ENCODE data around the gene SLC27A1. TPM values are rescaled to one million over a fixed set of nuclear protein-coding genes. Genes with fewer than 3 reads are reported as not detected.
"Not testable (repeated sequence)": the region's sequence is repeated elsewhere in the genome, so short reads cannot be mapped to it uniquely, and the experiment has no call there.

SLC27A1 gene
- total RNA-seq, 1 donor from 2014 or later: 2.0 TPM

GRCh38 chr19:17467471-17468301, 2.6 kb upstream of the SLC27A1 start:
- no peaks in the 10 kb centered on the region for H3K9me3 Mint-ChIP-seq
- H3K4me3 Mint-ChIP-seq: no peak overlapping the region
- H3K4me1 Mint-ChIP-seq (ENCODE audit: low read depth): peaks cover 23% of the 10 kb centered on the region
- intact Hi-C loops (cut with micrococcal nuclease): no loop called here
- no peak overlapping the region for H3K27ac Mint-ChIP-seq
- H3K36me3 Mint-ChIP-seq (ENCODE audit: low read depth): no peaks in the 10 kb centered on the region
- peaks cover 26% of the 10 kb centered on the region for H3K27me3 Mint-ChIP-seq (ENCODE audit: insufficient read depth)
- no peak for DNase-seq (ENCODE audit: low spot score)

- no peaks in the 10 kb centered on the region for H3K9me3 Mint-ChIP-seq
- DNase-seq (ENCODE audit: low spot score): no peak
- no peak overlapping the region for H3K27ac Mint-ChIP-seq
- no peaks in the 10 kb centered on the region for H3K36me3 Mint-ChIP-seq (ENCODE audit: low read depth)
- H3K27me3 Mint-ChIP-seq (ENCODE audit: insufficient read depth): peaks cover 28% of the 10 kb centered on the region
- H3K4me3 Mint-ChIP-seq: peak overlapping the region; percentile 89
- H3K4me1 Mint-ChIP-seq (ENCODE audit: low read depth): peaks cover 30% of the 10 kb centered on the region
- intact Hi-C loops (cut with micrococcal nuclease): loop anchor here (1.0 kb wide), 3 partner anchors 15 to 65 kb away; no protein-coding TSS in a partner anchor
Observed at GRCh38 chr19:17468302-17469091, 1.8 kb upstream of the SLC27A1 start.

GRCh38 chr19:17469092-17469480, 1.2 kb upstream of the SLC27A1 start:
- H3K4me1 Mint-ChIP-seq (ENCODE audit: low read depth): peaks cover 30% of the 10 kb centered on the region
- peaks cover 28% of the 10 kb centered on the region for H3K27me3 Mint-ChIP-seq (ENCODE audit: insufficient read depth)
- intact Hi-C loops (cut with micrococcal nuclease): loop anchor here (1.0 kb wide), 3 partner anchors 16 to 66 kb away; no protein-coding TSS in a partner anchor
- peak overlapping the region; percentile 63 for H3K27ac Mint-ChIP-seq
- DNase-seq (ENCODE audit: low spot score): no peak
- no peaks in the 10 kb centered on the region for H3K36me3 Mint-ChIP-seq (ENCODE audit: low read depth)
- H3K9me3 Mint-ChIP-seq: no peaks in the 10 kb centered on the region
- peak overlapping the region; percentile 89 for H3K4me3 Mint-ChIP-seq

- Mint-ChIP-seq H3K4me1 (ENCODE audit: low read depth) (peaks cover 30% of the 10 kb centered on the region), H3K4me3 (peak overlapping the region; percentile 89), H3K36me3 (ENCODE audit: low read depth) (no peaks in the 10 kb centered on the region), H3K27me3 (ENCODE audit: insufficient read depth) (peaks cover 28% of the 10 kb centered on the region), H3K27ac (peak overlapping the region; percentile 78), H3K9me3 (no peaks in the 10 kb centered on the region)
- intact Hi-C loops (cut with micrococcal nuclease): loop anchor here (1.0 to 5.0 kb wide), 8 partner anchors 16 to 132 kb away; partner anchors contain the start of genes COLGALT1, GTPBP3, MVB12A and PGLS
- DNase-seq (ENCODE audit: low spot score): peak; percentile 74
Observed at GRCh38 chr19:17469481-17470067, 750 bp upstream of the SLC27A1 start.

GRCh38 chr19:17471410-17472125, 1.2 kb downstream of the SLC27A1 start:
- intact Hi-C loops (cut with micrococcal nuclease): loop anchor here (5.0 kb wide), 1 partner anchor 86 kb away; the partner anchor contains the start of gene COLGALT1
- no peaks in the 10 kb centered on the region for H3K36me3 Mint-ChIP-seq (ENCODE audit: low read depth)
- peaks cover 25% of the 10 kb centered on the region for H3K4me1 Mint-ChIP-seq (ENCODE audit: low read depth)
- no peak for DNase-seq (ENCODE audit: low spot score)
- H3K9me3 Mint-ChIP-seq: no peaks in the 10 kb centered on the region
- H3K27me3 Mint-ChIP-seq (ENCODE audit: insufficient read depth): peaks cover 23% of the 10 kb centered on the region
- H3K27ac Mint-ChIP-seq: no peak overlapping the region
- peak overlapping the region; percentile 89 for H3K4me3 Mint-ChIP-seq

GRCh38 chr19:17473041-17473440, 2.7 kb downstream of the SLC27A1 start:
- no peak for DNase-seq (ENCODE audit: low spot score)
- Mint-ChIP-seq H3K4me1 (ENCODE audit: low read depth) (peaks cover 19% of the 10 kb centered on the region), H3K36me3 (ENCODE audit: low read depth) (no peaks in the 10 kb centered on the region), H3K27ac (no peak overlapping the region), H3K4me3 (peak overlapping the region; percentile 7), H3K9me3 (no peaks in the 10 kb centered on the region), H3K27me3 (ENCODE audit: insufficient read depth) (peaks cover 17% of the 10 kb centered on the region)
- intact Hi-C loops (cut with micrococcal nuclease): loop anchor here (5.0 kb wide), 1 partner anchor 84 kb away; the partner anchor contains the start of gene COLGALT1

GRCh38 chr19:17475011-17475540, 4.8 kb downstream of the SLC27A1 start:
- H3K4me3 Mint-ChIP-seq; H3K27me3 Mint-ChIP-seq (ENCODE audit: insufficient read depth); DNase-seq (ENCODE audit: low spot score); H3K36me3 Mint-ChIP-seq (ENCODE audit: low read depth); H3K9me3 Mint-ChIP-seq; intact Hi-C loops (cut with micrococcal nuclease); H3K27ac Mint-ChIP-seq; H3K4me1 Mint-ChIP-seq (ENCODE audit: low read depth): not testable (repeated sequence)

- H3K9me3 Mint-ChIP-seq: no peaks in the 10 kb centered on the region
- no peak overlapping the region for H3K27ac Mint-ChIP-seq
- no peaks in the 10 kb centered on the region for H3K36me3 Mint-ChIP-seq (ENCODE audit: low read depth)
- DNase-seq (ENCODE audit: low spot score): no peak
- H3K4me1 Mint-ChIP-seq (ENCODE audit: low read depth): peaks cover 6% of the 10 kb centered on the region
- H3K27me3 Mint-ChIP-seq (ENCODE audit: insufficient read depth): peaks cover 10% of the 10 kb centered on the region
- intact Hi-C loops (cut with micrococcal nuclease): no loop called here
- H3K4me3 Mint-ChIP-seq: no peak overlapping the region
Observed at GRCh38 chr19:17475541-17476115, 5.3 kb downstream of the SLC27A1 start.

- no peak overlapping the region for H3K4me3 Mint-ChIP-seq
- H3K27me3 Mint-ChIP-seq (ENCODE audit: insufficient read depth): peaks cover 6% of the 10 kb centered on the region
- no peaks in the 10 kb centered on the region for H3K9me3 Mint-ChIP-seq
- no peak for DNase-seq (ENCODE audit: low spot score)
- H3K27ac Mint-ChIP-seq: no peak overlapping the region
- intact Hi-C loops (cut with micrococcal nuclease): no loop called here
- H3K4me1 Mint-ChIP-seq (ENCODE audit: low read depth): no peaks in the 10 kb centered on the region
- H3K36me3 Mint-ChIP-seq (ENCODE audit: low read depth): no peaks in the 10 kb centered on the region
Observed at GRCh38 chr19:17479325-17479791, 9.0 kb downstream of the SLC27A1 start.

GRCh38 chr19:17481986-17482385, 11.7 kb downstream of the SLC27A1 start:
- H3K27me3 Mint-ChIP-seq (ENCODE audit: insufficient read depth): peaks cover 6% of the 10 kb centered on the region
- H3K27ac Mint-ChIP-seq: no peak overlapping the region
- H3K4me3 Mint-ChIP-seq: no peak overlapping the region
- no peaks in the 10 kb centered on the region for H3K4me1 Mint-ChIP-seq (ENCODE audit: low read depth)
- no peaks in the 10 kb centered on the region for H3K9me3 Mint-ChIP-seq
- no peak for DNase-seq (ENCODE audit: low spot score)
- intact Hi-C loops (cut with micrococcal nuclease): no loop called here
- H3K36me3 Mint-ChIP-seq (ENCODE audit: low read depth): no peaks in the 10 kb centered on the region

GRCh38 chr19:17482877-17483604, 12.7 kb downstream of the SLC27A1 start:
- intact Hi-C loops (cut with micrococcal nuclease): no loop called here
- H3K36me3 Mint-ChIP-seq (ENCODE audit: low read depth): no peaks in the 10 kb centered on the region
- no peak for DNase-seq (ENCODE audit: low spot score)
- H3K27ac Mint-ChIP-seq: no peak overlapping the region
- no peak overlapping the region for H3K4me3 Mint-ChIP-seq
- H3K9me3 Mint-ChIP-seq: no peaks in the 10 kb centered on the region
- no peaks in the 10 kb centered on the region for H3K4me1 Mint-ChIP-seq (ENCODE audit: low read depth)
- H3K27me3 Mint-ChIP-seq (ENCODE audit: insufficient read depth): peaks cover 6% of the 10 kb centered on the region
